H1 (cell line): ENCODE measurements around the gene KIAA1671. TPM values are rescaled to one million over a fixed set of nuclear protein-coding genes. Genes with fewer than 3 reads are reported as not detected.

Experiments
- KDM4A ChIP-seq: IDR thresholded peaks from one replicate; pipeline ENCODE4 v1.7.1; 2012; ENCODE audit warnings: low read depth, mild to moderate bottlenecking, moderate library complexity, low read length, inconsistent platforms; ENCODE audit not compliant: severe bottlenecking
- polyA plus RNA-seq, 7 experiments: library from polyadenylated mRNA; depleted of rRNA in 3 of 7; stranded (reverse) in 5 of 7; unstranded in 2 of 7; fragments of >200 nt in 5 of 7; fragments of 200-250 nt in 2 of 7; gene quantifications; 1 replicate in 5 of 7; 2 replicates in 1 of 7; 4 replicates in 1 of 7; pipeline versions ENCODE4 v1.2.1 to v1.2.3, GENCODE V29; 2011 to 2013; ENCODE audit warnings: missing spikeins in 2 of 7, mixed read lengths in 2 of 7
- total RNA-seq: library from RNA; stranded (reverse); fragmentation: NEBNext Ultra II Directional; extraction: Animal tissue kit (Norgen Biotek cat#: 25700); gene quantifications from 2 replicates; pipeline ENCODE4 v1.2.1, GENCODE V29; 2021

The KIAA1671 gene
- total and polyA plus RNA-seq, 2 of the 8 experiments (the other 6 are each of a cell fraction or from before 2014, with no cell fraction given): 6.4 to 23.9 TPM

GRCh38 chr22:25144522-25144921, 192.0 kb downstream of the KIAA1671 start (continued):
- no peak for TF ChIP-seq KDM4A
